Heart right ventricle (tissue), 16 donors: ENCODE measurements around the gene PCCA. TPM values are rescaled to one million over a fixed set of nuclear protein-coding genes. Genes with fewer than 3 reads are reported as not detected.

ENCODE experiments used
- ATAC-seq, 8 donors: fragments of 200-7000 bp; cut with Tn5 transposase; one replicate each; pipeline ENCODE4 v1.9.1; 2020; ENCODE audit warnings: mild to moderate bottlenecking in 8 of 8, moderate library complexity in 8 of 8, moderate number of reproducible peaks in 1 of 8
- DNase-seq, 2 donors: peaks; one replicate each; pipeline ENCODE4 v3.0.0-alpha.2; 2020
- H3K27ac ChIP-seq, 10 donors: fragments of 200-600 bp; sonication (generic) in 2 of 10; one replicate each; pipeline versions ENCODE4 v1.5.0 to v1.8.0; 2020 to 2022; ENCODE audit warnings: mild to moderate bottlenecking in 3 of 10
- H3K27me3 ChIP-seq, 7 donors: fragments of 200-600 bp; one replicate each; pipeline ENCODE4 v1.8.0; 2021 to 2022; ENCODE audit warnings: mild to moderate bottlenecking in 2 of 7
- H3K36me3 ChIP-seq, 9 donors: fragments of 200-600 bp; sonication (generic) in 1 of 9; one replicate each; pipeline versions ENCODE4 v1.5.0 to v1.8.0; 2020 to 2022; ENCODE audit warnings: mild to moderate bottlenecking in 2 of 9
- H3K4me1 ChIP-seq, 9 donors: fragments of 200-600 bp; sonication (generic) in 1 of 9; one replicate each; pipeline versions ENCODE4 v1.5.0 to v1.8.0; 2020 to 2022; ENCODE audit warnings: mild to moderate bottlenecking in 4 of 9
- H3K4me3 ChIP-seq, 10 donors: fragments of 200-600 bp; sonication (generic) in 2 of 10; one replicate each; pipeline versions ENCODE4 v1.5.0 to v1.8.0; 2020 to 2022; ENCODE audit warnings: mild to moderate bottlenecking in 7 of 10, moderate library complexity in 2 of 10
- H3K9me3 ChIP-seq, 11 donors: fragments of 200-600 bp in 10 of 11; sonication (generic) in 2 of 11; one replicate each; pipeline versions ENCODE4 v1.5.0 to v1.8.0; 2013 to 2022; ENCODE audit warnings: mild to moderate bottlenecking in 2 of 11, control low read depth in 1 of 11, moderate library complexity in 1 of 11
- CTCF ChIP-seq, 9 donors: fragments of 200-600 bp; sonication (generic) in 2 of 9; IDR thresholded peaks; one replicate each; pipeline versions ENCODE4 v1.5.0 to v1.8.0; 2021 to 2022; ENCODE audit warnings: antibody characterized with exemption in 9 of 9, mild to moderate bottlenecking in 5 of 9, moderate library complexity in 1 of 9
- WGBS, 2 donors: extraction: QIAGEN DNeasy Blood & Tissue Kit; methylation state at CpG; one replicate each; pipeline ENCODE4 v1.1.7; 2013; ENCODE audit warnings: inconsistent platforms in 1 of 2; 5-methylcytosine and 5-hydroxymethylcytosine counted together
- intact Hi-C, 10 donors: fragments of 100-400 bp; cut with DNase I; formaldehyde crosslinking; loops; one replicate each; pipeline versions ENCODE4 v1.11.1 to v1.14.2; 2022
- polyA plus RNA-seq, 2 donors: library from polyadenylated mRNA; stranded (reverse); fragments of 200-250 nt; gene quantifications; one replicate each; pipeline ENCODE4 v1.2.3, GENCODE V29; 2013
- total RNA-seq, 10 donors: library from RNA; stranded (reverse); fragmentation: NEBNext Ultra II Directional in 3 of 10; extraction: Animal tissue kit (Norgen Biotek cat#: 25700) in 3 of 10; gene quantifications; one replicate each; pipeline versions ENCODE4 v1.2.1 to v1.2.4, GENCODE V29; 2021 to 2023
- donor health status: Arrhythmogenic right ventricular cardiomyopathy.
- donor health status: ischemic (EF 13 %, LVEDD 7.1; RV severe dilation, severe dysfunction).
- donor health status: healthy with polysubstance abuse.
- donor health status: DM: no; HTN: yes; CAD: no.
- donor health status: DM: no; HTN: no; CAD: no.
- donor health status: ischemic (EF 25% LVEDD 6.9; RV normal size, moderate dysfunction).
- donor health status: ischemic (EF 25% LVEDD 5.7; RV mildly dilated, moderate dysfunction).
- donor health status: healthy.
- donor health status: DM: yes; HTN: yes; CAD: no.
- donor health status: Ischemic cardiomyopathy.
- donor health status: ischemic (EF 35%, LVEDD 5.7; RV mildly dilated, moderate dysfunction).
- donor health status: nonischemic (EF 11% LVEDD 7.7; RV severe dilation, severe dysfunction).
- donor health status: DM: yes; HTN: yes; CAD: no.
- donor health status: PGD.
- donor health status: ischemic (EF 29% LVEDD 5.4; RV normal size, mild dysfunction).
- donor health status: nonischemic (EF 23%, LVEDD 6.1; RV moderate dilation, normal function).

PCCA gene
- total and polyA plus RNA-seq, 12 donors: 21.2 to 71.9 (median 60.7) TPM

DNA sequence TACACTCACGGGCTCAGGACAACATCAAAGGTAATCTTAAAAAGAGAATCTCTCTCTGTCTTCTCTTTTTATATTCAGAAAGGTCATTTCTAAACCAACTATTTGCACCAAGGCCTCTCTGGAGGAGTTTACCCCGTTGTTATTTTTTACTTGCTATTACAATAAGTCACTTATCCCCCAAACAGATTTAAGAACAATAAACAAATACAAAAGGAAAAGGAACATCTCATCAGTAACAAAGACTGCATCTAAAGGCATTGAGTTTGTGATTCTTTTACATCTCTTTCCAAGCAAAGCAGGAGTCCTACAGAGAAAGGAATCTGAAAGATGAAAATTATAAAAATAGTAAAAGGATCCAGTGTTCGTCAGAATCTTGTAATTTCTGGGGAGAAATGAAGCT lies 424.3 kb downstream of the PCCA start:
- no peak for TF ChIP-seq CTCF (IDR thresholded peaks at IDR 0.05)
- no peak overlapping the region for H3K4me3 ChIP-seq
- no peak overlapping the region for H3K27ac ChIP-seq
- 84 to 86% methylated on average over 3 of the region's 3 CpGs for WGBS, 2 donors
- peaks cover 0 to 25% (median 7%) of the 10 kb centered on the region in 9 donors for H3K4me1 ChIP-seq
- H3K27me3 ChIP-seq: no peaks in the 10 kb centered on the region
- intact Hi-C loops: loop anchor here in 7 of 10 donors (5.0 to 10.0 kb wide), 7 partner anchors 278 to 861 kb away; no protein-coding TSS in a partner anchor
- DNase-seq (no peak), ATAC-seq (no peak)
- H3K9me3 ChIP-seq: no peaks in the 10 kb centered on the region
- peaks cover 0 to 11% (median 0%) of the 10 kb centered on the region in 9 donors for H3K36me3 ChIP-seq

- no peak for TF ChIP-seq CTCF (IDR thresholded peaks at IDR 0.05)
- 70 to 79% methylated on average over 8 of the region's 8 CpGs for WGBS, 2 donors
- Histone ChIP-seq H3K4me1 (peaks cover 0 to 25% (median 7%) of the 10 kb centered on the region in 9 donors), H3K36me3 (peaks cover 0 to 11% (median 0%) of the 10 kb centered on the region in 9 donors), H3K9me3 (no peaks in the 10 kb centered on the region), H3K27ac (peak overlapping the region in 1 of 10 donors; percentile 37), H3K4me3 (no peak overlapping the region), H3K27me3 (no peaks in the 10 kb centered on the region)
- intact Hi-C loops: loop anchor here (1.0 to 10.0 kb wide), 10 partner anchors 279 to 862 kb away; no protein-coding TSS in a partner anchor
- ATAC-seq (peak in 3 of 8 donors; percentile 24 to 50 (median 31)), DNase-seq (no peak)
These were observed 425.2 kb downstream of the PCCA start for GRCh38 chr13:100513987-100514670.

- ATAC-seq: peak; percentile 87 to 96 (median 91)
These were observed 426.0 kb downstream of the PCCA start for GRCh38 chr13:100514788-100515409.

More at GRCh38 chr13:100514788-100515409, 426.0 kb downstream of the PCCA start:
- peaks cover 0 to 25% (median 7%) of the 10 kb centered on the region in 9 donors for H3K4me1 ChIP-seq
- TF ChIP-seq CTCF (IDR thresholded peaks at IDR 0.05): peak; percentile 86 to 99 (median 96)
- H3K36me3 ChIP-seq: peaks cover 0 to 11% (median 0%) of the 10 kb centered on the region in 9 donors
- intact Hi-C loops: loop anchor here (1.0 to 10.0 kb wide), 12 partner anchors 280 to 863 kb away; no protein-coding TSS in a partner anchor
- peak; percentile 74 to 76 for DNase-seq
- no peak overlapping the region for H3K27ac ChIP-seq
- 2% methylated on average over 5 of the region's 5 CpGs for WGBS, 2 donors
- H3K4me3 ChIP-seq: no peak overlapping the region
- no peaks in the 10 kb centered on the region for H3K9me3 ChIP-seq
- no peaks in the 10 kb centered on the region for H3K27me3 ChIP-seq
